ENCODE results near the gene GRID2.

Gene GRID2

DNA sequence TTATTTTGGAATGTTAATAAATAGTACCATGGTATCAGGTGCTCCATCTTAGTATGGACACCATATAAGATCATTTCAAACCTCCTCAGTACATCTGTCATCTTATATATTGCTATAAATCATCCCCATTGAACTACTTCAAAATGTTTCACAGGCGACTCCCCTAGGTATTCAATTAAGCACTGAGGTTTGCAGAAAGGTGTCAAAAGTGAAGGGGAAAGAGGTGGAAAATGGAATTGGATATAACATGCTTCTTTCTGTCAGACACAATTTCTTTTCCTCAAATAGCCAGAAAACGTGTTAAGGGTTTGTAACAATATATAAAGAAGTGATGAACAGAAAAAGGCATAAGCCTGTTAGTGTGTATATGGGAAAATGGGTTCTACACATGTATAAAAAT, 325.5 kb downstream of the GRID2 start:
- no peak for DNase-seq (ENCODE audit: low read depth)
- H3K4me3 ChIP-seq (ENCODE audit: low read length): no peak overlapping the region
- TF ChIP-seq, protein P1, sequence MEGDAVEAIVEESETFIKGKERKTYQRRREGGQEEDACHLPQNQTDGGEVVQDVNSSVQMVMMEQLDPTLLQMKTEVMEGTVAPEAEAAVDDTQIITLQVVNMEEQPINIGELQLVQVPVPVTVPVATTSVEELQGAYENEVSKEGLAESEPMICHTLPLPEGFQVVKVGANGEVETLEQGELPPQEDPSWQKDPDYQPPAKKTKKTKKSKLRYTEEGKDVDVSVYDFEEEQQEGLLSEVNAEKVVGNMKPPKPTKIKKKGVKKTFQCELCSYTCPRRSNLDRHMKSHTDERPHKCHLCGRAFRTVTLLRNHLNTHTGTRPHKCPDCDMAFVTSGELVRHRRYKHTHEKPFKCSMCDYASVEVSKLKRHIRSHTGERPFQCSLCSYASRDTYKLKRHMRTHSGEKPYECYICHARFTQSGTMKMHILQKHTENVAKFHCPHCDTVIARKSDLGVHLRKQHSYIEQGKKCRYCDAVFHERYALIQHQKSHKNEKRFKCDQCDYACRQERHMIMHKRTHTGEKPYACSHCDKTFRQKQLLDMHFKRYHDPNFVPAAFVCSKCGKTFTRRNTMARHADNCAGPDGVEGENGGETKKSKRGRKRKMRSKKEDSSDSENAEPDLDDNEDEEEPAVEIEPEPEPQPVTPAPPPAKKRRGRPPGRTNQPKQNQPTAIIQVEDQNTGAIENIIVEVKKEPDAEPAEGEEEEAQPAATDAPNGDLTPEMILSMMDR (conservative IDR thresholded peaks at IDR 0.05; ENCODE audit: low read depth, low read length): no peak

DNA sequence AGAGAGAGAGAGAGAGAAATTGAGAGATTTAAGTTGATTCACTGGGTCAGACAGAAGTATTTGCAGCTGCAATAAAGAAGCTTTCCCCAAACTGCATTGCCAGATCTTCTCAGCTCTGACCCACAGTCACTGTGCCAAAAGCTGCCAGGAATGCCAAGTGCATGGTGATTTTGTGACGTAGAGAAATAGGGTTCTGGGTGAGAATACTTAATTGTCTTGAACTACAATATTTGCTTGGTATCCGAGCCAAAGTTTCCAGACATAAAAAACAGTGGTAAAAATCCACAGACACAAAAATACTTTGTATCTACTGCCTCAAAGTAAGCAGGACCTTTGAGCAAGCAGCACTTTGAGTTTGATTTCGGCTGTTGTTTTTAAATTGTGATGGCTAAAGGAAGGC, 331.1 kb downstream of the GRID2 start:
- no peak overlapping the region for H3K4me3 ChIP-seq (ENCODE audit: low read length)
- DNase-seq (ENCODE audit: low read depth): no peak
- TF ChIP-seq, protein P1 (conservative IDR thresholded peaks at IDR 0.05; ENCODE audit: low read depth, low read length): no peak

GRCh38 chr4:92636038-92636806, 332.5 kb downstream of the GRID2 start:
- H3K4me3 ChIP-seq (ENCODE audit: low read length): no peak overlapping the region
- DNase-seq (ENCODE audit: low read depth): no peak
- TF ChIP-seq, protein P1 (conservative IDR thresholded peaks at IDR 0.05; ENCODE audit: low read depth, low read length): no peak

GRCh38 chr4:92641409-92641808, 337.6 kb downstream of the GRID2 start:
- TF ChIP-seq, protein P1 (conservative IDR thresholded peaks at IDR 0.05; ENCODE audit: low read depth, low read length): no peak
- H3K4me3 ChIP-seq (ENCODE audit: low read length): no peak overlapping the region
- no peak for DNase-seq (ENCODE audit: low read depth)

GRCh38 chr4:92646826-92647225, 343.1 kb downstream of the GRID2 start:
- DNase-seq (ENCODE audit: low read depth): no peak
- TF ChIP-seq, protein P1 (conservative IDR thresholded peaks at IDR 0.05; ENCODE audit: low read depth, low read length): no peak
- no peak overlapping the region for H3K4me3 ChIP-seq (ENCODE audit: low read length)

- no peak overlapping the region for H3K4me3 ChIP-seq (ENCODE audit: low read length)
- TF ChIP-seq, protein P1 (conservative IDR thresholded peaks at IDR 0.05; ENCODE audit: low read depth, low read length): no peak
- DNase-seq (ENCODE audit: low read depth): no peak
Measured at GRCh38 chr4:92651536-92651935, 347.8 kb downstream of the GRID2 start.

- no peak for DNase-seq (ENCODE audit: low read depth)
- H3K4me3 ChIP-seq (ENCODE audit: low read length): no peak overlapping the region
- TF ChIP-seq, protein P1 (conservative IDR thresholded peaks at IDR 0.05; ENCODE audit: low read depth, low read length): no peak
Measured at GRCh38 chr4:92654084-92654483, 350.3 kb downstream of the GRID2 start.

All from retinal pigment epithelial cell (primary cell).